Measurements from ENCODE around the gene ERAP2. TPM values are rescaled to one million over a fixed set of nuclear protein-coding genes. Genes with fewer than 3 reads are reported as not detected.

Gene ERAP2
- total RNA-seq, 1 donor = 6.7 TPM

DNA sequence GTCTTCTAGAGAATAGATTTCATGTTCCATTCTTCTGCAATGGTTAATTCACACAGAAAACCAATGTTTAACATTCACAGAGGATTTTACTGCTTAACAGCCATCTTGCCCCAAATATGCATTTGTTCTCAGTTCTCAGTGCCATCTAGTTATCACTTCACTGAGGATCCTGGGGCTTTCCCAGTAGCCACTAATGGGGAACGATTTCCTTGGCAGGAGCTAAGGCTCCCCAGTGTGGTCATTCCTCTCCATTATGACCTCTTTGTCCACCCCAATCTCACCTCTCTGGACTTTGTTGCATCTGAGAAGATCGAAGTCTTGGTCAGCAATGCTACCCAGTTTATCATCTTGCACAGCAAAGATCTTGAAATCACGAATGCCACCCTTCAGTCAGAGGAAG lies 3.4 kb downstream of the ERAP2 start:
- DNase-seq (ENCODE audit: low read depth) = no peak
- TF ChIP-seq, protein P1, sequence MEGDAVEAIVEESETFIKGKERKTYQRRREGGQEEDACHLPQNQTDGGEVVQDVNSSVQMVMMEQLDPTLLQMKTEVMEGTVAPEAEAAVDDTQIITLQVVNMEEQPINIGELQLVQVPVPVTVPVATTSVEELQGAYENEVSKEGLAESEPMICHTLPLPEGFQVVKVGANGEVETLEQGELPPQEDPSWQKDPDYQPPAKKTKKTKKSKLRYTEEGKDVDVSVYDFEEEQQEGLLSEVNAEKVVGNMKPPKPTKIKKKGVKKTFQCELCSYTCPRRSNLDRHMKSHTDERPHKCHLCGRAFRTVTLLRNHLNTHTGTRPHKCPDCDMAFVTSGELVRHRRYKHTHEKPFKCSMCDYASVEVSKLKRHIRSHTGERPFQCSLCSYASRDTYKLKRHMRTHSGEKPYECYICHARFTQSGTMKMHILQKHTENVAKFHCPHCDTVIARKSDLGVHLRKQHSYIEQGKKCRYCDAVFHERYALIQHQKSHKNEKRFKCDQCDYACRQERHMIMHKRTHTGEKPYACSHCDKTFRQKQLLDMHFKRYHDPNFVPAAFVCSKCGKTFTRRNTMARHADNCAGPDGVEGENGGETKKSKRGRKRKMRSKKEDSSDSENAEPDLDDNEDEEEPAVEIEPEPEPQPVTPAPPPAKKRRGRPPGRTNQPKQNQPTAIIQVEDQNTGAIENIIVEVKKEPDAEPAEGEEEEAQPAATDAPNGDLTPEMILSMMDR (IDR thresholded peaks at IDR 0.05; ENCODE audit: insufficient read depth, low read length) = no peak
- no peak overlapping the region for H3K4me3 ChIP-seq (ENCODE audit: low read depth, low read length)

DNA sequence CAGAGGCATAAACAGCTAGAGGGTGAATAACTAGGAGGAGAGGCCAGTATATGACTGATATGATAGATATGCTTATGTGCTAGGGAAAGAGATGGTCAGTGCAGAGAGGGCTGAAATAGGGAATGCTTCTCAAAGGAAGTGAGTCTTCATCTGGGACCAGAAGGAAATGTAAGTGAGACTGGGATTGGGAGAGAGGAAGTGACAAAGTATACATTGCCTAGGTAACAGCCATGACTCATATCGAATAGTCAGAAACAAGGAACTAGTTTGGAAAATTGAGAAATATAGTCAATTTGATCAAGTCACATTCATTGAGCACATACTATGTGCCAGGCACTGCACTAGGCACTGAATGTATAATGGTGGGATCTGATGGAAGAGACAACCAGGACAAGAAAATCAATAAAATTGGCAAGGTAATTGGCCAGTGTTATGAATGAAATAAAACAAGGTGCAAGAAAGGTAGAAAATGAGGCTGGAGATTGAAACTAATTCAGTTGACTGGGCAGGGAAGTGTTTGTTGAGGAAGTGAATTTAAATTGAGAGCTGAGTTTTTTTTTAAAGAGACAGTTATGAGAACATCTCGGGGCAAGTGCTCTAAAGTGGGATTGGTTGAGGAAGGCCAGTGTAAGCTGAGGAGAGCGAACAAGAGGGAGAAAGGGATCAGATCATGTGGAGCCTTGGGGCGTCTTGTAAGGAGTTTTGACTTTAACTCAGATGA lies 4.3 kb downstream of the ERAP2 start:
- peak; percentile 66 for DNase-seq (ENCODE audit: low read depth)
- no peak overlapping the region for H3K4me3 ChIP-seq (ENCODE audit: low read depth, low read length)
- TF ChIP-seq, protein P1 (IDR thresholded peaks at IDR 0.05; ENCODE audit: insufficient read depth, low read length) = no peak

DNA sequence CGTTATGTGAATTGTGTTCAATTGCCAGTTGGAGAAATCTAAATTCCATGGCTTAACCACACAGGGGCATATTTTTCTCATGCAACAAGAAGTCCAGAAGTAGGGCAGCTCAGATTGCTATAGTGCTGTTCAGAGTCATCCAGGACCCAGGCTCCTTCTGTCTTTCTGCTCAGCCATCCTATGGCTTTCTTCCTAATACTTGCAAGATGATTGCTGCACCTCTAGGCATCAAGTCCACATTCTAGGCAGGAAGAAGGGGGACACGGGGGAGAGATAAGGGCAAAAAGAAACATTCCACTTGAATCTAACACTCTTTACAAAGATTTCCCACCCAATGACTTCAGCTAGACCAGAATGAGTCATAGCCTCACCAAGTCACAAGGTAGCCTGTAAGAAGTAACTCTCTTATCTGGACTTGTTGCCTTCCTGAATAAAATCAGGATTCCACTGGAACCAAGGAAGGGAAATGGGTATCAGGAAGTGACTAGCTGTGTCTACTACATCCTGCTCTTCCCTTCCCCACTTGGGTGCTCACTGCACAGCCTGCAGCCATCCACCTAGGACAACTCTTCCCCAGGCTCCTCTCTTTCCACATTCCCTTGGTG lies 5.3 kb downstream of the ERAP2 start:
- TF ChIP-seq, protein P1 (IDR thresholded peaks at IDR 0.05; ENCODE audit: insufficient read depth, low read length) = no peak
- DNase-seq (ENCODE audit: low read depth) = peak; percentile 91
- H3K4me3 ChIP-seq (ENCODE audit: low read depth, low read length) = no peak overlapping the region

DNA sequence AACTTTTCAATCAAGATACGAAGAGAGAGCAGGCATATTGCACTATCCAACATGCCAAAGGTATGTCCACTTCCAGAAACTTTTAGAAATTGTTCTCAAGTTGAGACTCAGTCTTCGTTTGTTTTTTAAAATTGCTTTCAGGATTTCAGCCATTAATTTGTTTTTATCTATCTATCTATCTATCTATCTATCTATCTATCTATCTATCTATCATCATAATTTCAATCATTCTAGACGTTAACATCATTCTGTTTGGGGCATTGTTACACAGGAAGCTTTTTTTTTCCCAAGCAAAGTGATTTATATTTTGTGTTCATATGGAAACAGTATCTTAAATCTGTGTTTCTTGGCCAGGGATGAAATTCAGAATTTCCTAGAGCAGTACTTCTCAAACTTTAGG lies 7.6 kb downstream of the ERAP2 start:
- no peak overlapping the region for H3K4me3 ChIP-seq (ENCODE audit: low read depth, low read length)
- DNase-seq (ENCODE audit: low read depth) = no peak
- TF ChIP-seq, protein P1 (IDR thresholded peaks at IDR 0.05; ENCODE audit: insufficient read depth, low read length) = no peak

DNA sequence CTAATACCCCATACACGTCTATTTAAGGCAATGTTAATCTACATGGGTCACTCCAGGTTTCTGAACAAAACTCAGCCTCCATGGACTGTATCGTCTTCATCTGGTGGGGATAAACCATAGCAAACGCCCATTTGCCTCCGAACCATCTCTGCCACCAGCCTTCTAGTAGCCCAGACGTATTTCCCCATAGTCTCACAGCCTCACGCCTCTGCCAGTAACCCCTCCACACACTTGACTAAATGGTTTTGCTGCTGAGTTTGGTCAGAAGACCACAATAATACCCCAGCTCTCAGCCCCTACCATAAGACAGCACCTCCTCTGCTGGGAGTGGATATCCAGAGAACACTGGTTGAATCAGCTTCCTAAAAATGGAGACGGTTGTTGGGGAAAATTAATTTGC lies 8.7 kb downstream of the ERAP2 start:
- DNase-seq (ENCODE audit: low read depth) = no peak
- no peak overlapping the region for H3K4me3 ChIP-seq (ENCODE audit: low read depth, low read length)

DNA sequence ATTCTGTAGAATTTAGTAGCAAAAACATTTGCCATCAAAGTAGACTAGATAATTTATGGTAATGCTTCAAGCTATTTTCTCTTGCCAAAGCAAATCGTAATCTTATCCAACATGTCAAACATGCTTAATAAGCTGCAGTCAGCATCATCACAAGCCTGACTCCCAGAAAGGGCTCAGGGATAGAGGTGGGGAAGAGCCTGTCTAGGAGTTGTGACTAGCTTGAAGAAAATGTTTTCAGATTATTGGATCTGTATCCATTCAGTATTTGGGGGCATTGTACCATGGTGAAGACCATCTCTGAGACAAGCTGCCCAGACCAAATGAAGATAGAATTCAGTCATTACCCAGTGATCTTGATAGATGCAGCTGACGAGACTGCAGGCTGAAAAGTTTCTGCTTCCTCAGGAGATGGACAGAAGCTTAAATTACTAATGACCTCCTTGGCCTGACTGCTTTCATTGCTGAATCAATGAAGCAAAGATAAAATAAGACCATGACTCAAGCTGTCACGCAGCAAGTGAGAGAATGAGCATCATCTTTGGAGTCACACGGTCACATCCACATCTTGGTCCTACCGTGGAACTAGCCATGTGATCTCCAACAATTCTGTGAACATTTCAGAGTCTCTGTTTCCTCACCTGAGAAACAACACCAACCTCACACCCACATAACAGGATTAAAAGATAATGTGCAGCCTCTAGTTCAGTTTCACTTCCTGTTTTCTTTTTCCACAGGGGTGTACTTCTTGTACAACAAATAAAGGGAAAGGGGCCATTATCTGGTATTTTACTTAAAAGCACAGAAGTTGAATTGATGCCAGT lies 9.4 kb downstream of the ERAP2 start:
- no peak overlapping the region for H3K4me3 ChIP-seq (ENCODE audit: low read depth, low read length)
- no peak for DNase-seq (ENCODE audit: low read depth)
- TF ChIP-seq, protein P1 (IDR thresholded peaks at IDR 0.05; ENCODE audit: insufficient read depth, low read length) = no peak

More for the DNA sequence above, 8.7 kb downstream of the ERAP2 start:
- TF ChIP-seq, protein P1 (IDR thresholded peaks at IDR 0.05; ENCODE audit: insufficient read depth, low read length) = no peak

Data from fibroblast of the aortic adventitia (primary cell).